ENCODE data around the gene LYRM4. TPM values are rescaled to one million over a fixed set of nuclear protein-coding genes. Genes with fewer than 3 reads are reported as not detected.

Gene LYRM4
- total RNA-seq, 1 experiment from 2014 or later, result 37.0 TPM

DNA sequence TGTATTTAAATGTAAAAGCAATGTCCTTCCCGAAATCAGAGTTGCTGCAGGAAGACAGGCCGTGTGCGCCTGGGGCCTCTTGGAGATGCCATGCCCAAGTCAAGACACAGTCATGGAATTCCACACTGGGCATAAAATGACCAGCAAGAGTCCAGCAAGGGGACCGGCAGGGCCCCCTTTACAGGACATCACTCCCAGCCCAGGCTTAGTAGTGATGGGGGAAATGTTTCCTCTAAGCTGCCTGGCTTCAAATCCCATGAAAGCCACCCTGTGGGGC, 177.5 kb downstream of the LYRM4 start:
- no peaks in the 10 kb centered on the region for H3K79me2 ChIP-seq (ENCODE audit: low read depth)
- H3K9me2 ChIP-seq (ENCODE audit: insufficient read depth), result no peaks in the 10 kb centered on the region
- TF ChIP-seq EZH2 (IDR thresholded peaks at IDR 0.05; ENCODE audit: low read depth), result no peak
- TF ChIP-seq, protein P1, sequence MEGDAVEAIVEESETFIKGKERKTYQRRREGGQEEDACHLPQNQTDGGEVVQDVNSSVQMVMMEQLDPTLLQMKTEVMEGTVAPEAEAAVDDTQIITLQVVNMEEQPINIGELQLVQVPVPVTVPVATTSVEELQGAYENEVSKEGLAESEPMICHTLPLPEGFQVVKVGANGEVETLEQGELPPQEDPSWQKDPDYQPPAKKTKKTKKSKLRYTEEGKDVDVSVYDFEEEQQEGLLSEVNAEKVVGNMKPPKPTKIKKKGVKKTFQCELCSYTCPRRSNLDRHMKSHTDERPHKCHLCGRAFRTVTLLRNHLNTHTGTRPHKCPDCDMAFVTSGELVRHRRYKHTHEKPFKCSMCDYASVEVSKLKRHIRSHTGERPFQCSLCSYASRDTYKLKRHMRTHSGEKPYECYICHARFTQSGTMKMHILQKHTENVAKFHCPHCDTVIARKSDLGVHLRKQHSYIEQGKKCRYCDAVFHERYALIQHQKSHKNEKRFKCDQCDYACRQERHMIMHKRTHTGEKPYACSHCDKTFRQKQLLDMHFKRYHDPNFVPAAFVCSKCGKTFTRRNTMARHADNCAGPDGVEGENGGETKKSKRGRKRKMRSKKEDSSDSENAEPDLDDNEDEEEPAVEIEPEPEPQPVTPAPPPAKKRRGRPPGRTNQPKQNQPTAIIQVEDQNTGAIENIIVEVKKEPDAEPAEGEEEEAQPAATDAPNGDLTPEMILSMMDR (conservative IDR thresholded peaks at IDR 0.05), result no peak
- H3F3A ChIP-seq (ENCODE audit: insufficient read depth, low read depth), result peaks cover 11% of the 10 kb centered on the region
- no peak overlapping the region for H3K27ac ChIP-seq
- H3K4me3 ChIP-seq, result no peak overlapping the region
- no peaks in the 10 kb centered on the region for H3K9me3 ChIP-seq (ENCODE audit: insufficient read depth, low read depth)
- H4K20me1 ChIP-seq (ENCODE audit: insufficient read depth), result no peaks in the 10 kb centered on the region
- H3K36me3 ChIP-seq (ENCODE audit: low read depth), result no peaks in the 10 kb centered on the region
- no peak overlapping the region for H2AFZ ChIP-seq
- peak overlapping the region; percentile 43; the same call in 1 of the 2 replicates for H3K4me2 ChIP-seq
- DNase-seq, result no peak
- intact Hi-C loops (cut with micrococcal nuclease; ENCODE audit: unreplicated experiment), result loop anchor here (2.0 to 5.0 kb wide), 2 partner anchors 78 to 141 kb away; partner anchors contain the start of gene RPP40
- CTCF ChIA-PET, result interaction anchor here (0.8 kb wide), 1 partner anchor 54 kb away, joined by 5 read pairs; no protein-coding TSS in a partner anchor
- POLR2A ChIA-PET (ENCODE audit: unreplicated experiment), result interaction anchor here (0.6 kb wide), 1 partner anchor 141 kb away, joined by 4 read pairs; no protein-coding TSS in a partner anchor
- no TSS peak for BruUV-seq (replicated peaks)
- H3K27me3 ChIP-seq (ENCODE audit: insufficient read depth, low read depth), result no peaks in the 10 kb centered on the region
- peaks cover 16% of the 10 kb centered on the region for H3K4me1 ChIP-seq (replicated peaks; ENCODE audit: insufficient read depth)

DNA sequence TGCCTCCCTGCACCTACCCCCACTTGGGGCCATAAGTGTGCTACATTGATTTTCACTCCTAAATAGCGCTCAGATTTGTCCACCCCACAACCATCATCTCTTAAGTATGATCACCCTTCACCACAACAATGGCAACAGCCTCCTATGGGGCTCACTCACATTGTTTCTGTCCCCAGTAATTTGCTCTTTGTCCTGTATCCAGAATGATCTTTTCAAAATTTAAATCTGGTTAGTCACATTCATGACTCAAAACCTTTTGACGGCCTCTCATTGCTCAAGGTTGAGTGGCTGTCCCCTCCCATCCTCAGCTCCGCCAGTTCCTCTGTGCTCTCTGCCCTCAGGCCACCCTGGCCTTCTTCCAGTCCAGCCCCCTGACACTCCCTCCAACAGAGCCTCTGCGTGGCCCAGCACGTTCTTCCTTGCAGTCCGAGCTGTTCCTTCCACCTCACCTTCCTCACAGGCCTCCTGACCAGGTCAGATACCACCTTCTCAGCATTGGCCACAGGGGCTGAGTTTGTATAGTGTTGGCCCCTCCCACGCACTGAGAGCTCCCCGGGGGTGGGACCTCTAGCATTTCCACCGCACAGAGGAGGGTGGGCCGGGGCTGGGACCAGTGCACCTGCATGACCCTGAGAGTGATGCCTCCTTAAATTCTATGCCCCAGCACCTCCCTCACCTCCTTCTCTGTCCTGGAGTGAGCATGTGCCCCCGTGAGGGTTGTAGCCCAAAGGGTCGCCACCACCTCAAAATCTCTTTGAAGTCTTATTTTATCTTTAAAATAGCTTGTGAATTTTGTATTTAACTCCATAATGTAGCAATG, 178.1 kb downstream of the LYRM4 start:
- peak overlapping the region; percentile 53 for H3K27ac ChIP-seq
- H3K27me3 ChIP-seq (ENCODE audit: insufficient read depth, low read depth), result no peaks in the 10 kb centered on the region
- H3K4me2 ChIP-seq, result peak overlapping the region; percentile 43
- TF ChIP-seq, protein P1 (conservative IDR thresholded peaks at IDR 0.05), result no peak
- TF ChIP-seq EZH2 (IDR thresholded peaks at IDR 0.05; ENCODE audit: low read depth), result no peak
- H3K36me3 ChIP-seq (ENCODE audit: low read depth), result no peaks in the 10 kb centered on the region
- no peaks in the 10 kb centered on the region for H3K79me2 ChIP-seq (ENCODE audit: low read depth)
- H3K9me2 ChIP-seq (ENCODE audit: insufficient read depth), result no peaks in the 10 kb centered on the region
- CTCF ChIA-PET, result interaction anchor here (0.7 to 0.8 kb wide), 2 partner anchors 53 to 56 kb away, joined by 5 to 10 read pairs; no protein-coding TSS in a partner anchor
- POLR2A ChIA-PET (ENCODE audit: unreplicated experiment), result interaction anchor here (0.6 to 0.7 kb wide), 4 partner anchors 141 to 1415 kb away, joined by 3 to 12 read pairs (median 5); no protein-coding TSS in a partner anchor
- peaks cover 11% of the 10 kb centered on the region for H3F3A ChIP-seq (ENCODE audit: insufficient read depth, low read depth)
- intact Hi-C loops (cut with micrococcal nuclease; ENCODE audit: unreplicated experiment), result loop anchor here (1.0 to 5.0 kb wide), 4 partner anchors 43 to 140 kb away; partner anchors contain the start of gene RPP40
- no peaks in the 10 kb centered on the region for H3K9me3 ChIP-seq (ENCODE audit: insufficient read depth, low read depth)
- peaks cover 16% of the 10 kb centered on the region for H3K4me1 ChIP-seq (replicated peaks; ENCODE audit: insufficient read depth)
- BruUV-seq (replicated peaks), result no TSS peak
- no peaks in the 10 kb centered on the region for H4K20me1 ChIP-seq (ENCODE audit: insufficient read depth)
- no peak overlapping the region for H2AFZ ChIP-seq
- DNase-seq, result peak; percentile 94 to 98
- H3K4me3 ChIP-seq, result no peak overlapping the region

DNA sequence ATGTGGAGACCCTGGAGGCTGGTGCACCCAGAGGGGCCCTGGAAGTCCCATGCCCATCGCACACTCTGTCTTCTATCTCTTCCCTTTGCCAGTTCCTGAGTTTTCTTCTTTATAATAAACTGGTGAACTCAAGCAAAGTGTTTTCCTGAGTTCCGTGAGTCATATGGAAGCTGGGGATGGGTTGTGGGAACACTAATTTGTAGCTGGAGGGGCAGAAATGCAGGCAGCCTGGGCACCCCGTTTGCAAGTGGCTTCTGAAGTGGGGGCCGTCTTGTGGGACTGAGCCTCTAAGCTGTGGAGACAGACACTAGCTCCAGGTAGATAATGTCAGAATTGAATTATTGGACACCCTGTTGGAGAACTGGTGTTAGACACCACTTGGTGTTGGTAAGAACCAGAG, 178.8 kb downstream of the LYRM4 start:
- Histone ChIP-seq H3K36me3 (ENCODE audit: low read depth) (no peaks in the 10 kb centered on the region), H3K27me3 (ENCODE audit: insufficient read depth, low read depth) (no peaks in the 10 kb centered on the region), H3F3A (ENCODE audit: insufficient read depth, low read depth) (peaks cover 11% of the 10 kb centered on the region), H3K9me3 (ENCODE audit: insufficient read depth, low read depth) (no peaks in the 10 kb centered on the region), H3K4me2 (peak overlapping the region; percentile 37; the same call in 1 of the 2 replicates), H4K20me1 (ENCODE audit: insufficient read depth) (no peaks in the 10 kb centered on the region), H2AFZ (no peak overlapping the region), H3K4me3 (no peak overlapping the region), H3K79me2 (ENCODE audit: low read depth) (no peaks in the 10 kb centered on the region), H3K4me1 (replicated peaks; ENCODE audit: insufficient read depth) (peaks cover 16% of the 10 kb centered on the region), H3K9me2 (ENCODE audit: insufficient read depth) (no peaks in the 10 kb centered on the region), H3K27ac (peak overlapping the region; percentile 53)
- TF ChIP-seq, protein P1 (conservative IDR thresholded peaks at IDR 0.05), result no peak
- TF ChIP-seq EZH2 (IDR thresholded peaks at IDR 0.05; ENCODE audit: low read depth), result no peak
- DNase-seq, result no peak
- intact Hi-C loops (cut with micrococcal nuclease; ENCODE audit: unreplicated experiment), result loop anchor here (1.0 to 5.0 kb wide), 4 partner anchors 43 to 140 kb away; partner anchors contain the start of gene RPP40
- CTCF ChIA-PET, result no interaction called here
- BruUV-seq (replicated peaks), result no TSS peak
- POLR2A ChIA-PET (ENCODE audit: unreplicated experiment), result interaction anchor here (0.6 kb wide), 1 partner anchor 1414 kb away, joined by 6 read pairs; no protein-coding TSS in a partner anchor
